GM19351 (cell line): Measurements from ENCODE around the gene DVL1.

Source experiments
- ATAC-seq: cut with Tn5 transposase; IDR thresholded peaks from one replicate; pipeline ENCODE4 v1.9.1; 2021; ENCODE audit warnings: mild to moderate bottlenecking, moderate library complexity; ENCODE audit not compliant: unreplicated experiment

The DVL1 gene

GRCh38 chr1:1285611-1286311 is 63.5 kb downstream of the DVL1 start:
- ATAC-seq, result no peak
